GM18507 (cell line): ENCODE data around the gene ITCH.
A peak's percentile ranks its signal among the peaks of the same experiment; 100 is the strongest.

Experiments used
- DNase-seq: peaks from one replicate; pipeline ENCODE4 v3.0.0; 2011; ENCODE audit warnings: low read depth; ENCODE audit not compliant: insufficient read length; ENCODE audit errors: extremely low spot score
- FAIRE-seq: peaks from 2 replicates; lab custom pipeline; 2011; peaks lifted over from hg19 to GRCh38; lab: Jason Lieb, UNC

Gene ITCH

GRCh38 chr20:34539756-34540155 lies 176.7 kb downstream of the ITCH start:
- FAIRE-seq (no peak), DNase-seq (no peak)

- FAIRE-seq (no peak), DNase-seq (no peak)
Measured at GRCh38 chr20:34540596-34541263, 177.7 kb downstream of the ITCH start.

DNA sequence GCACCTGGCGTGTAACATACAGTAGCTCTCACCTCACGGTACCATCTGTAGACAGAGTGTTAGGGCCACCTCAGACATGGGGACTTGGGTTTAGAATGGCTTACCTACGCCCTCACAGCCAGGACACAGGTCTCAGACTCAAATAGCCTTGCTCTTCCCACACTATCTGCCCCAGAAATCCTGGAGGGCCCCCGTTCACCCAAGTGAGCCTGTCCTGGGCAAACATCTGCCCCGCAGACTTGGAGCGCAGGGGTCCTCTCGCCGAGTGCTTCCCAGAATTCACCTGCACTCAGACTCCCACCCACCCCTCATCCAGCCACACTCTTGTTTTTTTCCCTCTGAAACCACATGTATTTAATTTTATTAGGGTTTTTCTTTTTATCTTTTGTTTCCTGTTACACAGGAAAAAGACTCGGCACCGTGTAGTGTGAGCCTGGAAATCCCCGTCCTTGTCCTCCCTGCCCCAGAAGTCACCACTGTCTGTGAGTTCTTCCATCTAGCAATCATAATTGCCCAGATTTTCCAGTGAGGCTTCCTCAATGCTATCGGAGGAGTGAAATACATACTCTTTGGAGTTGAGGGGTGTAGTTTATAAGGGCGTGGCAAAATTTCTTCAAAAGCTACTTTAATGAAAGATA lies 178.3 kb downstream of the ITCH start:
- DNase-seq (no peak), FAIRE-seq (no peak)

GRCh38 chr20:34541917-34542316 lies 178.8 kb downstream of the ITCH start:
- FAIRE-seq (no peak), DNase-seq (no peak)

DNA sequence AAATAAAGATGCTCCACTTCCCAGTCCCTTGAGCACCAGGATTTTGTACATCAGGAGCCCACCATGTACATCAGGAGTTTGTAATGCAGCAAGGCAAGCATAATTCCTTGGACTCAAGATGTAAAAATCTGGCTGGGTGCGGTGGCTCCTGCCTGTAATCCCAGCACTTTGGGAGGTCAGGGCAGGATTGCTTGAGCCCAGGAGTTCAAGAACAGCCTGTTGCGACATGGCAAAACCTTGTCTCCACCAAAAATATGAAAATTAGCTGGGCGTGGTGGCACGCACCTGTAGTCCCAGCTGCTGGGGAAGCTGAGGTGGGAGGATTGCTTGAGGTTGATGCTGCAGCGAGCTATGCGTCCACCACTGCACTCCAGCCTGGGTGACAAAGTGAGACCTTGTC lies 179.4 kb downstream of the ITCH start:
- no peak for FAIRE-seq
- no peak for DNase-seq

DNA sequence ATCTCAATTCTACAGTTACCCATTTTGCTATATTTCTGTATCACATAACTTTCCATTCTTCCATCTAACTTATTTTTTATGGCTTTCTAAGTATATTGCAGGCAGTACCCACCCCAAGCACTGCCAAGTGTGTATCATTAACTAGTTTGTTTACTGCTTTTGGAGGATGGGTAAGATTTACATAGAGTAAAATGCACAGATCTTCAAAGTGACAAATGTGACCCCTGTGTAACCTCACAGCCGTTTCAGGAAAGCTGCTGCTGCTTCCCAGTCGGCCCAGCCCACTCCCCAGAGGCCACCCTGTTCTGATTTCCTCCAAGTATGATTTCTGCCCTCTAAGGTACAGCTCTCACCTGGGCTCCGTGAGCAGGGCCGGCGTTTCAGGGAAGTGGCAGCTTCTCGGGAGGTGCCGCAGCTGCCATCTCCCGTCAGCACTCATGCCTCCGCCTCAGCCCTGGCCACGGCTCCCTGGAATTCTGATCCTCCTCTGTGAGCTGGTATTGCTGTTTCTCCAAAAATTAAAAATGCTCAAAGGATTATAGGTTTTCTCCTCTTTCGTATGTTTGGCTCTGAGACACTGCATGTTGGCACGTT lies 180.5 kb downstream of the ITCH start:
- DNase-seq (no peak), FAIRE-seq (no peak)

DNA sequence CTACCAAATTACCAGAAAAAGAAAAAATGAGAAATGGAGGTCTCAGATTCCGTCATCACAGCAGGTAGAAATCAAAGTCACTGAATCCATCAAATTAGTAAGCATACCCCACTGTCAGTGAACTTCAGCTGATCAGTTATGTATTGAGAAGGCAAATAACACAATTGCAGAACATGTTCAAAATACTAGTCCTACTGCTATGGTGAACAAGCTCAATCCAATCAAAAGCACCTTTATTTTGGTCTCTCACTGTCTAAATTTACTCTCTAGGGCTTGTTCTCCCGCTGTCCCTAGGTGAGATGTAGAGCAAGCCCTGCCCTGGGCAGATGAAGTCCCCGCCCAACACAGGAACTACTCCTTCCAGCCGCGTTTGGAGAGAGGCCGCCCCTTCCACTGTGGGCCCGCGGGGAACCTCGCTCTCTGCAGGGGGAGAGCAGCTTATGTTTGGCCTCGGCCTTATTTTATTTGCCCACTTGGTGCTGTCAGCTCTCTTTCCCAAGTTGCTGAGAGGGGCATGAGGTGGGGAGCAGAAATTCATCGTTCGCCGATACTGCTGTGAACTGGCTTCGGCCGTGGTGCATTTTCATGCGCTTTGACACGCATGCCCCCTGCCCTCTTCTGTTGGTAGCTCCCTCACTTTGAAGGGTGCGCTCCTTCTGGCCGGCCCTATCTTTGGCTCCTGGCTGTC lies 181.2 kb downstream of the ITCH start:
- FAIRE-seq (no peak), DNase-seq (no peak)

GRCh38 chr20:34546751-34547181 lies 183.7 kb downstream of the ITCH start:
- no peak for FAIRE-seq
- DNase-seq = no peak

- no peak for FAIRE-seq
- no peak for DNase-seq
Measured at GRCh38 chr20:34547844-34548613, 185.0 kb downstream of the ITCH start.

GRCh38 chr20:34549291-34549928 lies 186.3 kb downstream of the ITCH start:
- FAIRE-seq = no peak
- DNase-seq = no peak

- DNase-seq (no peak), FAIRE-seq (no peak)
Measured at GRCh38 chr20:34549929-34550305, 186.8 kb downstream of the ITCH start.

DNA sequence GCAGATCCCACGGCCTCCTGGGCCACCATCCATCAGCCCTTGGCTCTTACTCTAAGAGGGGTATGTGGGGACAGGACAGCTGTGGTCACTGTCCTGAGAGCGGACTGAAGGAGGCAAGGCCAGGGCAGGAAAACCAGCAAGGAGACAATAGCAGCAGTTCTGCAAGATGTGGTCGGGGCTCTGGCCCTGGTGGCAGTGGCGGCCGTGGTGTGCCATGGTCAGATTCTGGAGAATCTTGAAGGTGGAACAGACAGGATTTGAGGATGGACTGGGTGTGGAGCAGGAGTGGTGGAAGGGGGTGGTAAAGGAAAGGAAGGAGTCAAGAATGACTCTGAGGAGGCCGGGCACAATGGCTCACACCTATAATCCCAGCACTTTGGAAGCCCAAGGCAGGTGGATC lies 189.5 kb downstream of the ITCH start:
- FAIRE-seq (no peak), DNase-seq (no peak)

- no peak for DNase-seq
- FAIRE-seq = no peak
Measured at GRCh38 chr20:34553366-34553867, 190.3 kb downstream of the ITCH start.

DNA sequence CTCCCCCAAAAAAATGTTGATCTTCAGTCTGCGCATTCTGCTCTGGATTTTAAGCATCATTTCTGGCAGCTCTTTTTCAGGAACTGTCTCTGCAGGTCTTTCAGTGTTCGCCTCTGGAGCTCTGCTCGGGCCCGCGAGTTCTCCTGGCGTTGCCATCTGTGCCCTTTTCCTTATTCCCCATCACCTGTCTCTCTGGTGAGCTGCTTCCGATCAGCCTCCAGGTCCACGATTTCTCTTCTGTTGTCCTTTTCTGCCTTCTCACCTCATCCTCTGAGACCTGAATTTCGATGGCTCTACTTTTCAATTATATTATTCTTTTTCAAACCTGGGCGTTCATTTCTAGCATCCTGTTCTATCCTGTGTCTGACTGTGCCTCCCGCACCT lies 194.9 kb downstream of the ITCH start:
- FAIRE-seq = peak; percentile 29

GRCh38 chr20:34558320-34559218 lies 195.5 kb downstream of the ITCH start, which contains the start of gene MAP1LC3A:
Gene MAP1LC3A (plus strand): TSS chr20:34558718. CDS start chr20:34558869, 151 bp downstream.
- DNase-seq (peak; percentile 81), FAIRE-seq (peak; percentile 48)

More for the DNA sequence above, 194.9 kb downstream of the ITCH start:
- DNase-seq = no peak

DNA sequence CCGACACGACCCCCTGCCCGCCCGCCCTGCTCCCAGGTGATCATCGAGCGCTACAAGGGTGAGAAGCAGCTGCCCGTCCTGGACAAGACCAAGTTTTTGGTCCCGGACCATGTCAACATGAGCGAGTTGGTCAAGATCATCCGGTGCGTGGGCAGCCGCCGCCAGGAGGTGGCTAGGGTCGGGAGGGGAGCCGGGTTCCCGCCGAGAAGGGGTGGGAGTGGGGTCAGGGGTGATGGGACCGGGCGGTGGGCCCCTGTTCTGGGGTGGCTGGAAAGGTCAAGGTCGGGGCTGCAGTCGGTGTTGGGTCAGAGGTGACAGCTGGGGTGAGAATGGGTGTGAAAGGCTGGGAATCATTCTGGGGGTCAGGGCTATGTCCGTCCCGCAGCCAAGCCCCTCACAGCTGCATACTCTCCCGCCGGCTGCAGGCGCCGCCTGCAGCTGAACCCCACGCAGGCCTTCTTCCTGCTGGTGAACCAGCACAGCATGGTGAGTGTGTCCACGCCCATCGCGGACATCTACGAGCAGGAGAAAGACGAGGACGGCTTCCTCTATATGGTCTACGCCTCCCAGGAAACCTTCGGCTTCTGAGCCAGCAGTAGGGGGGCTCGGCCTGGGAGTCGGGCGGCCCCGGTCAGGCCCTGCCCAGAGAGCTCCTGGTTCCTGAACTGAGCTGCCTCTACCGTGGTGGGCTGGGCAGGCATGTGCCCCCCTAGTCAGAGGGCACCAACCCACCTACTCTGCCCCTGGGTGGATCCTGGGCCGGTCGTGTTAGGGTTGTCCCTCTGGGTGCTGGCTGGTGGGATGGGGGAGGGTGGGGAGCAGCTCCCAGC lies 196.5 kb downstream of the ITCH start:
- FAIRE-seq (no peak), DNase-seq (no peak)

DNA sequence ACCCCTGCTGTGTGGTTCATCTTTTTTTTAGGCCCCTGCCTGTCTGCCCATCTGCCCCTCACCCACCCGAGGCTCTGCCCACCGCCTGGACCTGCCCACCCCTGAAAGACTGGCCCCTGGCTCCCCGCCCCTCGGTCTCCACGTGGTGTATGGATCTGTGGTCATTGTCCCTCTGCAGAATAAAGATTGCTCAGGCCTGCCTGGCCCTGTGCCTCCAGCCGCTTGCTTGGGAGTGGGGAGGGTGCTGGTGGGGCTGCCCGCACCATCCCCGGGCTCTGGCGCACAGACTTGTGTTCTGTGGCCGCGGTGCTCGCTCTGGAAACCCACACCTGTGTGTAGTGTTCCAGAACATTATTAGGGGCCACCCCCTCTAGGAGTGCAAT lies 197.1 kb downstream of the ITCH start:
- no peak for FAIRE-seq
- DNase-seq = no peak
